ENCODE measurements around the gene ALKAL2.

The ALKAL2 gene

DNA sequence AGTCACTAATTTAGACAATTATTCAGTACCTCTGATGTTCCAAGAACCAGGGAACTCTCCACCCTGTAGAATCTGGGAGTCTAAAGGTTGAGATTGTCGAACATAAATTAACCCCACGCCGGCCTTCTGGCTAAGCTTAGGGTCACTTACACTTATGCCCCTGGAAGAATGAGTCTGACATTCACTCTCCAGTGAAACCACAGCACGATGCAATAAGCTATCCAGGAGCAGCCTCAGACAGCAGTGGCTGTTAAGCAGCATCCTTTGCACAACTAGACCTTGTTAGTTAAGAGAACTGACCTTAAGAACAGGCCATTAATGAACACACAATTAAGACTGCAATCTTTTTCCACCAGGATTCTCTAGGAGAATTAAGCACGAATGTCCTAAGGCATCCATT lies 49.0 kb downstream of the ALKAL2 start:
- DNase-seq: no peak

- no peak for DNase-seq
Observed at GRCh38 chr2:238431-238830, 49.5 kb downstream of the ALKAL2 start.

DNA sequence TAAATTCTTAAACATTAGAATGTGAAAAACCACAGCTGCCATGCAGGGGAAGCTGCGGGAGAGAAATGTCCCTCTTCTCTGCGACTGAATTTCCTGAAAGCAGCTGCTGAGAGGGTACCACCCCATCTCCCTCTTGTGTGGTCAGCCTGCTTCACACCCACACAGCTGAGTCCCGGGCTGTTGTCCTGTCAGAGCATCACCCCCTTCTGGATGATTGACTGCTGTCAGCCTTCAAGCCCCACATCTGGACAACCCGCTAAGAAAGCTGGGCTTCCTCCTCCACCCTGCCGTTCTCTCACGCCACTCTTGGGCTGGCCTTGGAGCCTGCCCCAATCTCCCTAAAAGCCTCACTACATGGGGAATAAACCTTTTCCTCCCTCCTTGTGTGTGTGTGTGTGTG lies 50.0 kb downstream of the ALKAL2 start:
- DNase-seq: no peak

GRCh38 chr2:236993-237539 lies 50.8 kb downstream of the ALKAL2 start:
- DNase-seq: no peak

DNA sequence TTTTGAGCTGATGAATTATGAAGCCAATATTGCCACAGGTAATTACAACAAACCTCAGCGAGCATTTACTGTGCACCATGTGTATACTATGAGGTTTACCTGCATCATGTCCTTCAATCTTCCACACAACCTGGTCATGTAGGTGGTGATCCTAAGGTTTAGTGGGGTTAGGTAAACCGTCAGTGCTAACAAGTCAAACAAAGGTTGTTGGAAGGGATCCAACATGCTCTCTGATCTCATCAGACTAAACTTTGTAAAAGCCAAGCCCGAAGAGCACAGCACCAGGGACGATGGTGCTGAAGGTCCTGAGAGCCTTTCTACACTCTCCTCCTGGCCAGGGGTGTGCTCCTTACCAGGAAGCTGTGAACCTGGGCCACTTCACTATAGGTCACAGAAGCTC lies 53.5 kb downstream of the ALKAL2 start:
- no peak for DNase-seq

DNA sequence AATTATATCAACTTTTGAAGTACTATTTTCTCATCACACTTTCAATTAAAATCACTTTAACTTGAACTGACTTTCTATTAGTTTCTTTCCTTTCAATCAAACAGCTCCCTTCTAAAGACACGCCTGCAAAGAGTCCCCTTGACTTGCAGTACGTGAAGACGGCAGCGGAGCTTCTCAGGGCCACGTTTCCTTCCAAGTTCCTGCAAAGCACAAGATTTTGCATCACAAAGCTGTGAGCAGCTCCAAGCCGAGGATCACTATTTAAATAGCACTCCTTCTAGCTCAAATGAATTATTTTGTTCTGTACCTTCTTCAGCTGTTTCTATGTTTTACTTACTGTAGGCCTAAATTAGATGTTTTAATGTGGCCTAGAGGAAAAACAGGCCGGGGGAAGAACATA lies 54.9 kb downstream of the ALKAL2 start:
- no peak for DNase-seq

GRCh38 chr2:231521-232185 lies 56.2 kb downstream of the ALKAL2 start:
- DNase-seq: no peak

All from hematopoietic multipotent progenitor cell treated with erythropoietin and hydrocortisone succinate and interleukin-3 and kit ligand, for 8 days (in vitro differentiated cells).